Esophagus squamous epithelium (tissue), 5 donors: ENCODE measurements around the gene TPM1. TPM values are rescaled to one million over a fixed set of nuclear protein-coding genes. Genes with fewer than 3 reads are reported as not detected.
A peak's percentile ranks its signal among the peaks of the same experiment; 100 is the strongest.

Experiments used
- DNase-seq: peaks from one replicate; lab custom pipeline; 2025; lab: John Stamatoyannopoulos, UW
- H3K27ac ChIP-seq, 4 donors: fragments of 200-600 bp; sonication (generic); one replicate each; pipeline ENCODE4 v1.5.1; 2016 to 2019; ENCODE audit warnings: mild to moderate bottlenecking in 1 of 4
- H3K27me3 ChIP-seq, 4 donors: fragments of 200-600 bp; sonication (generic); 1 replicate in 3 of 4; 2 replicates in 1 of 4; pipeline versions ENCODE4 v1.5.1 to v1.6.0; 2017 to 2021; ENCODE audit warnings: antibody characterized with exemption in 1 of 4
- H3K36me3 ChIP-seq, 3 donors: fragments of 200-600 bp; sonication (generic); one replicate each; pipeline ENCODE4 v1.5.1; 2016 to 2019
- H3K4me1 ChIP-seq, 3 donors: fragments of 200-600 bp; sonication (generic); one replicate each; pipeline ENCODE4 v1.5.1; 2017 to 2019
- H3K4me3 ChIP-seq, 4 donors: fragments of 200-600 bp; sonication (generic); 1 replicate in 3 of 4; 2 replicates in 1 of 4; pipeline ENCODE4 v1.5.1; 2016 to 2019; ENCODE audit warnings: mild to moderate bottlenecking in 2 of 4, moderate library complexity in 1 of 4
- H3K9me3 ChIP-seq, 3 donors: fragments of 200-600 bp; sonication (generic); one replicate each; pipeline ENCODE4 v1.5.1; 2016 to 2019
- CTCF ChIP-seq, 6 experiments: fragments of 450-650 bp in 4 of 6; fragments of 200-600 bp in 2 of 6; sonication (generic) in 2 of 6; IDR thresholded peaks; one replicate each; pipeline ENCODE4 v1.5.1; 2016 to 2019; ENCODE audit warnings: antibody characterized with exemption in 6 of 6, mild to moderate bottlenecking in 4 of 6, moderate library complexity in 4 of 6
- POLR2A ChIP-seq, 4 donors: fragments of 450-650 bp; IDR thresholded peaks; one replicate each; pipeline ENCODE4 v1.6.1; 2017; ENCODE audit warnings: antibody characterized with exemption in 4 of 4, mild to moderate bottlenecking in 4 of 4, moderate library complexity in 3 of 4
- WGBS, 2 donors: methylation state at CpG; one replicate each; pipeline ENCODE4 v1.1.5; 2018; 5-methylcytosine and 5-hydroxymethylcytosine counted together
- intact Hi-C: fragments of 100-400 bp; cut with DNase I; formaldehyde crosslinking; loops from one replicate; pipeline ENCODE4 v1.15.0; 2022
- total RNA-seq, 4 donors: library from RNA; depleted of rRNA; stranded (reverse); fragments of >200 nt; gene quantifications; one replicate each; pipeline ENCODE4 v1.1.0, GENCODE V29; 2016
- donor health status: DM: yes; HTN: yes; CAD: no.

The TPM1 gene
- total RNA-seq, 4 donors from 2014 or later: 44.3 to 680 (median 138) TPM

GRCh38 chr15:63044645-63045464 lies 2.3 kb downstream of the TPM1 start:
- intact Hi-C loops: no loop called here
- Histone ChIP-seq H3K4me1 (peaks cover 17 to 61% (median 23%) of the 10 kb centered on the region in 3 donors), H3K36me3 (no peaks in the 10 kb centered on the region), H3K9me3 (no peaks in the 10 kb centered on the region), H3K27me3 (peaks cover 0 to 77% (median 6%) of the 10 kb centered on the region in 4 donors), H3K4me3 (peak overlapping the region; percentile 35 to 86 (median 70)), H3K27ac (peak overlapping the region; percentile 66 to 92 (median 86))
- DNase-seq: no peak
- 60 to 71% methylated on average over 5 to 6 of the region's 6 CpGs for WGBS, 2 donors
- TF ChIP-seq POLR2A (IDR thresholded peaks at IDR 0.05) (peak in 2 of 4 donors; percentile 34 to 35), CTCF (IDR thresholded peaks at IDR 0.05) (no peak)

GRCh38 chr15:63045465-63045840 lies 2.9 kb downstream of the TPM1 start:
- intact Hi-C loops: no loop called here

GRCh38 chr15:63045879-63046278 lies 3.3 kb downstream of the TPM1 start:
- H3K36me3 ChIP-seq: no peaks in the 10 kb centered on the region
- H3K9me3 ChIP-seq: no peaks in the 10 kb centered on the region
- no peak for TF ChIP-seq POLR2A (IDR thresholded peaks at IDR 0.05)
- TF ChIP-seq CTCF (IDR thresholded peaks at IDR 0.05): no peak
- no peak for DNase-seq
- peaks cover 17 to 71% (median 28%) of the 10 kb centered on the region in 3 donors for H3K4me1 ChIP-seq
- H3K27me3 ChIP-seq: peaks cover 0 to 70% (median 6%) of the 10 kb centered on the region in 4 donors
- peak overlapping the region; percentile 0 to 86 (median 70) for H3K4me3 ChIP-seq
- 64 to 66% methylated on average over 3 of the region's 3 CpGs for WGBS, 2 donors
- peak overlapping the region; percentile 20 to 92 (median 86) for H3K27ac ChIP-seq
- intact Hi-C loops: no loop called here

More at GRCh38 chr15:63045465-63045840, 2.9 kb downstream of the TPM1 start:
- peaks cover 0 to 74% (median 6%) of the 10 kb centered on the region in 4 donors for H3K27me3 ChIP-seq
- H3K4me1 ChIP-seq: peaks cover 17 to 67% (median 28%) of the 10 kb centered on the region in 3 donors
- peak overlapping the region; percentile 20 to 92 (median 86) for H3K27ac ChIP-seq
- H3K36me3 ChIP-seq: no peaks in the 10 kb centered on the region
- no peaks in the 10 kb centered on the region for H3K9me3 ChIP-seq
- TF ChIP-seq POLR2A (IDR thresholded peaks at IDR 0.05): no peak
- TF ChIP-seq CTCF (IDR thresholded peaks at IDR 0.05): no peak
- peak overlapping the region; percentile 0 to 86 (median 70) for H3K4me3 ChIP-seq
- no peak for DNase-seq
- 43 to 59% methylated on average over 3 of the region's 3 CpGs for WGBS, 2 donors

- H3K4me3 ChIP-seq: peak overlapping the region; percentile 66 to 86 (median 82)
Observed at GRCh38 chr15:63046917-63047760, 4.6 kb downstream of the TPM1 start.

More at GRCh38 chr15:63046917-63047760, 4.6 kb downstream of the TPM1 start:
- TF ChIP-seq POLR2A (IDR thresholded peaks at IDR 0.05) (peak in 1 of 4 donors; percentile 28), CTCF (IDR thresholded peaks at IDR 0.05) (no peak)
- Histone ChIP-seq H3K9me3 (no peaks in the 10 kb centered on the region), H3K4me1 (peaks cover 15 to 74% (median 30%) of the 10 kb centered on the region in 3 donors), H3K27me3 (peaks cover 0 to 58% (median 6%) of the 10 kb centered on the region in 4 donors), H3K27ac (peak overlapping the region; percentile 0 to 92 (median 86)), H3K36me3 (no peaks in the 10 kb centered on the region)
- DNase-seq: no peak
- intact Hi-C loops: no loop called here
- WGBS, 2 donors: 54 to 63% methylated on average over 4 to 5 of the region's 8 CpGs
